GM19467 (cell line): Measurements from ENCODE around the gene CXCL8.

ENCODE experiments used
- ATAC-seq: cut with Tn5 transposase; IDR thresholded peaks from one replicate; pipeline ENCODE4 v1.9.1; 2021; ENCODE audit warnings: mild to moderate bottlenecking, moderate library complexity; ENCODE audit not compliant: unreplicated experiment

Gene CXCL8

GRCh38 chr4:73788411-73788810, 48.0 kb downstream of the CXCL8 start:
- ATAC-seq, result no peak
